Activated CD8-positive, alpha-beta T cell treated with anti-CD3 and anti-CD28 coated beads, Interleukin-2, amount 10 ng/mL, durations not matched to agents 7 days and 5 days (primary cell): ENCODE results near the gene ZNF48. TPM values are rescaled to one million over a fixed set of nuclear protein-coding genes. Genes with fewer than 3 reads are reported as not detected.

ENCODE experiments used
- ATAC-seq: fragments of 150-1000 bp; cut with Tn5 transposase; one replicate; pipeline ENCODE4 v1.10.0; 2021; ENCODE audit warnings: moderate library complexity
- CTCF ChIA-PET: fragments of 350-600 bp; sonication (Branson Sonifier 250); formaldehyde crosslinking; loops from one replicate; lab custom pipeline; 2021; ENCODE audit warnings: antibody characterized with exemption; lab: Charles Lee
- POLR2A ChIA-PET: fragments of 350-600 bp; sonication (Branson Sonifier 250); formaldehyde crosslinking; loops from one replicate; lab custom pipeline; 2021; ENCODE audit warnings: antibody characterized with exemption; lab: Charles Lee
- DNase-seq: peaks from one replicate; pipeline ENCODE4 v3.0.0-alpha.2; 2020
- H3K27ac Mint-ChIP-seq: one replicate; pipeline ENCODE4 v1.8.0; 2021; ENCODE audit warnings: mild to moderate bottlenecking, mixed read lengths
- H3K27me3 Mint-ChIP-seq: one replicate; pipeline ENCODE4 v1.8.0; 2021; ENCODE audit warnings: low read depth, mixed read lengths
- H3K36me3 Mint-ChIP-seq: one replicate; pipeline ENCODE4 v1.8.0; 2021; ENCODE audit warnings: low read depth, mixed read lengths
- H3K4me1 Mint-ChIP-seq: one replicate; pipeline ENCODE4 v1.8.0; 2021; ENCODE audit warnings: low read depth, mixed read lengths
- H3K4me3 Mint-ChIP-seq: one replicate; pipeline ENCODE4 v1.8.0; 2021; ENCODE audit warnings: mild to moderate bottlenecking, mixed read lengths
- H3K9me3 Mint-ChIP-seq: one replicate; pipeline ENCODE4 v1.8.0; 2022; ENCODE audit warnings: mixed read lengths; ENCODE audit not compliant: insufficient read depth
- total RNA-seq, 2 experiments: library from RNA; stranded (reverse); gene quantifications; one replicate each; pipeline ENCODE4 v1.2.3, GENCODE V29; 2021

Gene ZNF48
- total RNA-seq, 2 experiments from 2014 or later, result 13.5 to 13.8 TPM

GRCh38 chr16:30429418-30429677, 34.1 kb downstream of the ZNF48 start:
- Mint-ChIP-seq H3K27ac (no peak overlapping the region), H3K36me3 (peaks cover 33% of the 10 kb centered on the region), H3K27me3 (no peaks in the 10 kb centered on the region), H3K4me1 (peaks cover 39% of the 10 kb centered on the region), H3K4me3 (no peak overlapping the region), H3K9me3 (no peaks in the 10 kb centered on the region)
- ATAC-seq (no peak), DNase-seq (no peak)
- CTCF ChIA-PET, result interaction anchor here (0.6 to 2.4 kb wide), 67 partner anchors 10 to 337 kb away, joined by 3 to 80 read pairs (median 7); partner anchors contain the start of genes FBRS, ITGAL, PHKG2 and PRR14
- POLR2A ChIA-PET, result interaction anchor here (0.7 to 2.9 kb wide), 21 partner anchors 10 to 186 kb away, joined by 3 to 27 read pairs (median 4); partner anchors contain the start of genes ITGAL, SEPHS2, ZNF747 and ZNF764

- POLR2A ChIA-PET, result interaction anchor here (0.7 to 2.9 kb wide), 21 partner anchors 10 to 185 kb away, joined by 3 to 27 read pairs (median 4); partner anchors contain the start of genes ITGAL, SEPHS2, ZNF747 and ZNF764
- no peaks in the 10 kb centered on the region for H3K27me3 Mint-ChIP-seq
Observed at GRCh38 chr16:30429678-30430427, 34.6 kb downstream of the ZNF48 start, which contains the start of gene DCTPP1. Gene DCTPP1 (minus strand): TSS chr16:30430030. CDS start chr16:30429980, 50 bp downstream.

DNA sequence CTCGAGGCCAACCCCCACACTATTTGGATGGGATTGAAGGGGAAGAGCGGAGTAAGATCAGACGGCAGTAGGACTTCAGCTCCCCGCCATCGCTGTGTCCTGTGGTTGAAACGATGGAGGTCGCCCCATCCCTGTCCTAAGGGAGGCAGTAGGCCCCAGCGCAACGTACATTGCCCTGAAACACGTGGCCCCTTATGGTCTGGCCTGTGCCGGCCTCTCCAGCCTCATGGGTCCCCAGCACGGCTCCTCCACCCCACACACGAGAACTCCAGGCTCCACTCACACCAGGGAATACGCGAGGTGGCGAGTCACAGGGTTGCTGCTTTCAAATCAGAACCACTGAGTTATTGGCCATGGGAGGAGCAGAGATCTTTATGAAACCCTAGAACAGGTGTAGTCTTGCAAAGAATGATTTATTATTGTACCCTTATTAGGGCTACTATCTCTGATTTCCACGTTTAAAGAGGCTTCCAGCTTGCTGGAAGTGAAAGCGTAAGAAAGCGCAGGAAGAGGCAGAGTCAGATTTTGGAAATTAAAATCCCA, 35.3 kb downstream of the ZNF48 start:
- H3K9me3 Mint-ChIP-seq, result no peaks in the 10 kb centered on the region
- DNase-seq, result no peak
- ATAC-seq, result peak; percentile 13
- H3K4me3 Mint-ChIP-seq, result no peak overlapping the region
- ChIA-PET CTCF (interaction anchor here (0.9 to 2.4 kb wide), 46 partner anchors 11 to 338 kb away, joined by 3 to 80 read pairs (median 10); partner anchors contain the start of genes FBRS, ITGAL, PHKG2 and SEPHS2), POLR2A (interaction anchor here (0.6 to 2.9 kb wide), 19 partner anchors 9 to 204 kb away, joined by 3 to 27 read pairs (median 5); partner anchors contain the start of genes ITGAL, SEPHS2, ZNF747 and ZNF764)
- H3K4me1 Mint-ChIP-seq, result peaks cover 43% of the 10 kb centered on the region
- H3K27ac Mint-ChIP-seq, result no peak overlapping the region
- no peaks in the 10 kb centered on the region for H3K27me3 Mint-ChIP-seq
- peaks cover 27% of the 10 kb centered on the region for H3K36me3 Mint-ChIP-seq

More at GRCh38 chr16:30429678-30430427, 34.6 kb downstream of the ZNF48 start, which contains the start of gene DCTPP1:
- H3K9me3 Mint-ChIP-seq, result no peaks in the 10 kb centered on the region
- H3K4me1 Mint-ChIP-seq, result peaks cover 40% of the 10 kb centered on the region
- peak; percentile 99 for DNase-seq
- CTCF ChIA-PET, result interaction anchor here (0.6 to 2.4 kb wide), 66 partner anchors 9 to 338 kb away, joined by 3 to 80 read pairs (median 7); partner anchors contain the start of genes FBRS, ITGAL, PHKG2 and PRR14
- ATAC-seq, result peak; percentile 99
- H3K36me3 Mint-ChIP-seq, result peaks cover 29% of the 10 kb centered on the region
- no peak within 1 kb of the TSS for H3K27ac Mint-ChIP-seq
- no peak within 1 kb of the TSS for H3K4me3 Mint-ChIP-seq

DNA sequence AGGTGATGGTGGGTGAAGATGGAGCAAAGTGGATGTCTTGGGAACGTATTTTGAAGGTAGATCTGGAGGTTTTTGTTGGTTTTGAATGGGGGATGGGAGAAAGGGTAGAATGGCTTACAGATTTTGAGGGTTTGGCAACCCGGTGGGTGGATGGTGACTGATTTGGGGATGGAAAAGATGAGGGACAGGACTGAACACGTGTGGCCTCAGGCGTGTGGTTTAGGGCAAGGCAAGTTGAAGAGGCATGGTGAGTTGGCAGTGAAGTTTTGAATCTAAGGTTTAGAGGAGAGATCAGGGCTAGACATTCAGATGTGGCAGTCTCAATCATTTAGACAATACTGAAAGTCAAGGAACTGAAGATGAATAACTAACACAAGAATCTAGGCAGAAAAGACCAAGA, 39.6 kb downstream of the ZNF48 start:
- no peak for ATAC-seq
- H3K4me3 Mint-ChIP-seq, result no peak overlapping the region
- H3K27ac Mint-ChIP-seq, result peak overlapping the region; percentile 14
- ChIA-PET CTCF (interaction anchor here (0.6 to 0.8 kb wide), 2 partner anchors 13 to 101 kb away, joined by 3 read pairs; no protein-coding TSS in a partner anchor), POLR2A (interaction anchor here (0.9 to 1.6 kb wide), 4 partner anchors 10 to 215 kb away, joined by 3 to 6 read pairs (median 3); no protein-coding TSS in a partner anchor)
- H3K9me3 Mint-ChIP-seq, result no peaks in the 10 kb centered on the region
- peaks cover 21% of the 10 kb centered on the region for H3K4me1 Mint-ChIP-seq
- H3K36me3 Mint-ChIP-seq, result no peaks in the 10 kb centered on the region
- DNase-seq, result no peak
- H3K27me3 Mint-ChIP-seq, result no peaks in the 10 kb centered on the region

GRCh38 chr16:30437511-30438046, 42.4 kb downstream of the ZNF48 start:
- Mint-ChIP-seq H3K4me1 (peaks cover 20% of the 10 kb centered on the region), H3K4me3 (no peak overlapping the region), H3K36me3 (peaks cover 4% of the 10 kb centered on the region), H3K9me3 (no peaks in the 10 kb centered on the region), H3K27me3 (no peaks in the 10 kb centered on the region), H3K27ac (no peak overlapping the region)
- DNase-seq (no peak), ATAC-seq (no peak)
- ChIA-PET CTCF (interaction anchor here (1.2 to 2.8 kb wide), 4 partner anchors 8 to 191 kb away, joined by 3 to 10 read pairs (median 6); partner anchors contain the start of gene DCTPP1), POLR2A (interaction anchor here (0.6 kb wide), 1 partner anchor 44 kb away, joined by 3 read pairs; no protein-coding TSS in a partner anchor)

GRCh38 chr16:30438835-30439234, 43.6 kb downstream of the ZNF48 start:
- peaks cover 27% of the 10 kb centered on the region for H3K4me1 Mint-ChIP-seq
- ATAC-seq (no peak), DNase-seq (no peak)
- H3K27me3 Mint-ChIP-seq, result no peaks in the 10 kb centered on the region
- no peak overlapping the region for H3K4me3 Mint-ChIP-seq
- POLR2A ChIA-PET, result no interaction called here
- no peaks in the 10 kb centered on the region for H3K9me3 Mint-ChIP-seq
- CTCF ChIA-PET, result interaction anchor here (1.0 to 2.6 kb wide), 3 partner anchors 9 to 190 kb away, joined by 3 to 7 read pairs (median 5); partner anchors contain the start of gene DCTPP1
- H3K36me3 Mint-ChIP-seq, result peaks cover 13% of the 10 kb centered on the region
- H3K27ac Mint-ChIP-seq, result no peak overlapping the region

GRCh38 chr16:30439720-30440348, 44.6 kb downstream of the ZNF48 start:
- peaks cover 27% of the 10 kb centered on the region for H3K4me1 Mint-ChIP-seq
- peaks cover 23% of the 10 kb centered on the region for H3K36me3 Mint-ChIP-seq
- ChIA-PET CTCF (interaction anchor here (1.3 to 2.6 kb wide), 2 partner anchors 9 to 10 kb away, joined by 6 to 7 read pairs; partner anchors contain the start of gene DCTPP1), POLR2A (interaction anchor here (0.9 kb wide), 1 partner anchor 10 kb away, joined by 5 read pairs; the partner anchor contains the start of gene DCTPP1)
- DNase-seq (no peak), ATAC-seq (no peak)
- H3K27me3 Mint-ChIP-seq, result no peaks in the 10 kb centered on the region
- no peak overlapping the region for H3K4me3 Mint-ChIP-seq
- H3K9me3 Mint-ChIP-seq, result no peaks in the 10 kb centered on the region
- H3K27ac Mint-ChIP-seq, result no peak overlapping the region

- ChIA-PET CTCF (interaction anchor here (1.5 to 8.3 kb wide), 3 partner anchors 13 to 29 kb away, joined by 4 to 139 read pairs (median 21); partner anchors contain the start of genes DCTPP1 and ITGAL), POLR2A (interaction anchor here (1.7 to 3.8 kb wide), 3 partner anchors 13 to 45 kb away, joined by 5 to 18 read pairs (median 11); partner anchors contain the start of gene DCTPP1)
- ATAC-seq (no peak), DNase-seq (no peak)
- H3K36me3 Mint-ChIP-seq, result peaks cover 27% of the 10 kb centered on the region
- no peaks in the 10 kb centered on the region for H3K9me3 Mint-ChIP-seq
- H3K27ac Mint-ChIP-seq, result no peak overlapping the region
- peaks cover 42% of the 10 kb centered on the region for H3K4me1 Mint-ChIP-seq
- peak overlapping the region; percentile 90 for H3K4me3 Mint-ChIP-seq
- H3K27me3 Mint-ChIP-seq, result no peaks in the 10 kb centered on the region
Observed at GRCh38 chr16:30443631-30444030, 48.4 kb downstream of the ZNF48 start.

GRCh38 chr16:30444231-30445148, 49.3 kb downstream of the ZNF48 start:
- no peak for DNase-seq
- Mint-ChIP-seq H3K9me3 (no peaks in the 10 kb centered on the region), H3K27me3 (no peaks in the 10 kb centered on the region), H3K4me1 (peaks cover 44% of the 10 kb centered on the region), H3K27ac (peak overlapping the region; percentile 70), H3K36me3 (peaks cover 27% of the 10 kb centered on the region), H3K4me3 (peak overlapping the region; percentile 90)
- POLR2A ChIA-PET, result interaction anchor here (0.6 to 3.8 kb wide), 12 partner anchors 9 to 166 kb away, joined by 3 to 18 read pairs (median 5); partner anchors contain the start of genes DCTPP1, ITGAL and ZNF689
- ATAC-seq, result no peak
- CTCF ChIA-PET, result interaction anchor here (0.6 to 8.3 kb wide), 8 partner anchors 13 to 154 kb away, joined by 3 to 139 read pairs (median 5); partner anchors contain the start of genes DCTPP1, ITGAL and ZNF747

GRCh38 chr16:30445149-30445407, 49.9 kb downstream of the ZNF48 start:
- ATAC-seq, result no peak
- DNase-seq, result no peak
- no peaks in the 10 kb centered on the region for H3K9me3 Mint-ChIP-seq
- peak overlapping the region; percentile 90 for H3K4me3 Mint-ChIP-seq
- CTCF ChIA-PET, result interaction anchor here (0.7 to 8.3 kb wide), 6 partner anchors 12 to 154 kb away, joined by 4 to 139 read pairs (median 8); partner anchors contain the start of genes DCTPP1, ITGAL and ZNF747
- H3K4me1 Mint-ChIP-seq, result peaks cover 47% of the 10 kb centered on the region
- H3K27ac Mint-ChIP-seq, result peak overlapping the region; percentile 70
- H3K36me3 Mint-ChIP-seq, result peaks cover 27% of the 10 kb centered on the region
- POLR2A ChIA-PET, result interaction anchor here (0.6 to 3.8 kb wide), 11 partner anchors 10 to 165 kb away, joined by 3 to 18 read pairs (median 5); partner anchors contain the start of genes DCTPP1, ITGAL and ZNF689
- no peaks in the 10 kb centered on the region for H3K27me3 Mint-ChIP-seq
